NCI-H2171 (cell line): ENCODE results near the gene MED13.
"Not testable (repeated sequence)": the region's sequence is repeated elsewhere in the genome, so short reads cannot be mapped to it uniquely, and the experiment has no call there.

ENCODE experiments used
- DNase-seq: peaks from one replicate; lab custom pipeline; 2025; lab: John Stamatoyannopoulos, UW

Gene MED13

DNA sequence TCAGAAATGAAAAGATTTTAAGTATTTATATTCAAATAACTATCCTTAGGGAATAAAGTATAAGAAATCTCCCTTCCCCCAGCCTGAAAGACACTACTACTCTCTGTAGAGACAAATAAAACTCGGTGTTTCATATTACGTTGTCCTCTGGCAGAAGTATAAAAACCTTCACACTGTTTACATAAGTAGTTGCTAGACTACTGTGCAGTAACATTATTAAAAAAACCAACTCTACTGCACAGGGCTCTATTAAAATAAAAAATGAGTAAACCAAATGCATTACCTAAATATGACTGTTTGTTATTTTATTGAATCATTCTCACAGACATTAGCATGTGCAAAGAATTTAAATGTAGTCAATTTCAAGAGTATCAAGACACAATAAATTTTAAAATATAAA lies 67.4 kb downstream of the MED13 start:
- no peak for DNase-seq

GRCh38 chr17:61996916-61997605 lies 68.0 kb downstream of the MED13 start:
- no peak for DNase-seq

DNA sequence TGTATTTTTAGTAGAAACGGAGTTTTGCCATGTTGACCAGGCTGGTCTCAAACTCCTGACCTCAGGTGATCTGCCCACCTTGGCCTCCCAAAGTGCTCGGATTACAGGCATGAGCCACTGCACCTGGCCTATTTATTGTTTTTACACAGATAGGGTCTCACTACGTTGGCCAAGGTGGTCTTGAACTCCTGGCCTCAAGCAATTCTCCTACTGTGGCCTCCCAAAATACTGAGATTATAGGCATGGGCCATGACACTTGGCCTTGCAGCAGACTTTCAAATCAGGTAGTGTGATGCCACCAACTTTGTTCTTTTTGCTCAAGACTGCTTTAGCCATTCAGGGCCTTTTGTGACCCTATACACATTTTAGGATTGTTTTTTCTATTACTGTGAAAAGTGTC lies 75.6 kb downstream of the MED13 start:
- DNase-seq = no peak

GRCh38 chr17:61986898-61987297 lies 78.2 kb downstream of the MED13 start:
- no peak for DNase-seq

DNA sequence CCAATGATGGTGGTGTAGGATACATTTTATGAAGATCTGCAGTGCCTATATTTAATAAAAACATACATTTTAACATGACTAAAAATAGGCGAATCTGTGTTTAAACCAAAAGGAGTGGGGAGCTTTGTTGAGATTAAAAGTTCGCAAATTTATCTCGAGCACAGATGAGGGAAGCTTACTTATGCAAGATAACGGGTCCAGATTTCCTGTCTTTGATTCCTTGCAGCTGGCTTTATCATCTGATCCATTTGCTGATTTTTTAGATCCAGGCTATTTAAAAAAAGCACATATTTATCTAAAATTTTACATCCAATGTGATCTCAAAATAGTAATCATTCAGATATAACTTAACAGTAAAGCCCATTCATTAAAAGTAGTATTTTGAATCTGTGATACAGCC lies 80.3 kb downstream of the MED13 start:
- no peak for DNase-seq

GRCh38 chr17:61981323-61981722 lies 83.8 kb downstream of the MED13 start:
- DNase-seq = no peak

GRCh38 chr17:61980535-61980934 lies 84.5 kb downstream of the MED13 start:
- no peak for DNase-seq

DNA sequence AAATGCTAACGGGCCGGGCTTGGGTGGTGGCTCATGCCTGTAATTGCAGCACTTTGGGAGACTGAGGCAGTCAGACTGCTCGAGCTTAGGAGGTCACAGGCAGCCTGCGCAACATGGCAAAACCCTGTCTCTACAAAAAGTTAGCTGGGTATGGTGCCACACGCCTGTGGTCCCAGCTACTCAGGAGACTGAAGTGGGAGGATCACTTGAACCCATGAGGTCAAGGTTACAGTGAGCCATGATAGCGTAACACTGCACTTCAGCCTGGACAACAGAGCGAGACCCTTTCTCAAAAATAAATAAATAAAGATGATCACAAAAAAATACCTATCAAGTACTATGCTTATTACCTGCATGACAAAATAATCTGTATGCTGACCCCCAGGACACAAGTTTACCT lies 91.0 kb downstream of the MED13 start:
- DNase-seq = no peak

- no peak for DNase-seq
Observed at GRCh38 chr17:61972311-61972710, 92.8 kb downstream of the MED13 start.

DNA sequence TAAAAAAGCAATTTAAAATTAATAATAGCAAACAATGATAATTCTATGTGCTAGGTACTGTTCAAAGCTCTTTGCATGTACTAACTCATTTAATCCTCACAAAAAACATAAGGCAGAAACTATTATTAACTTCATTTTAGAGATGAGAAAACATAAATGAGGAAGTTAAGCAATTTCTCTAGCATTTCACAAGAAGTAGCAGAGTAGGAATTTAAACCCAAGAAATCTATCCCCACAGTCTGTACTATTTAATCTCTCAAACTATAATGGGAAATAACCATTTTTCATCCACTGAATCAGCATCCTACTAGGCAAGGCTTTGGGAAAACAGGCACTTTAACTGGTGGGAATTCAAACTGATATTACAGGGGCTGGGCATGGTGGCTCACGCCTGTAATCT lies 95.0 kb downstream of the MED13 start:
- DNase-seq = no peak

GRCh38 chr17:61968757-61969156 lies 96.3 kb downstream of the MED13 start:
- DNase-seq = no peak

DNA sequence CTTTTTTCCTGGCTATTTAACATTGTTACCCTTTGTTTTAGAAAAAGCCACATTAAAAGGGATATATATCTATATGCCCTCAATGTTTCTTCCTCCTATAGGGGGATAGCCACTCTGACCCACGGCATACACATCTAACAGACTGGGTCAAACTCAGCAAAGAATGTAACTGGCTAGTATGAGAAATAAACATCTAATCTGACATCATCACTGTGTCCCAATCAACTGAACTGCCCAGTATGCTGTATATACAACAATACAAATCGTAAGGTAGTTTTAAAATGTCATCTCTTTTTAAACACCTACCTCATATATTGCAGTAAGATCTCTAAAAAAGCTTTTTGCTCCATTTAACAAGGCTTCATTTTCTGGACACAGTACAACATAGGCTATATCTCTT lies 97.3 kb downstream of the MED13 start:
- no peak for DNase-seq

- DNase-seq = no peak
Observed at GRCh38 chr17:61966191-61966590, 98.9 kb downstream of the MED13 start.

GRCh38 chr17:61955619-61956018 lies 109.5 kb downstream of the MED13 start:
- no peak for DNase-seq

DNA sequence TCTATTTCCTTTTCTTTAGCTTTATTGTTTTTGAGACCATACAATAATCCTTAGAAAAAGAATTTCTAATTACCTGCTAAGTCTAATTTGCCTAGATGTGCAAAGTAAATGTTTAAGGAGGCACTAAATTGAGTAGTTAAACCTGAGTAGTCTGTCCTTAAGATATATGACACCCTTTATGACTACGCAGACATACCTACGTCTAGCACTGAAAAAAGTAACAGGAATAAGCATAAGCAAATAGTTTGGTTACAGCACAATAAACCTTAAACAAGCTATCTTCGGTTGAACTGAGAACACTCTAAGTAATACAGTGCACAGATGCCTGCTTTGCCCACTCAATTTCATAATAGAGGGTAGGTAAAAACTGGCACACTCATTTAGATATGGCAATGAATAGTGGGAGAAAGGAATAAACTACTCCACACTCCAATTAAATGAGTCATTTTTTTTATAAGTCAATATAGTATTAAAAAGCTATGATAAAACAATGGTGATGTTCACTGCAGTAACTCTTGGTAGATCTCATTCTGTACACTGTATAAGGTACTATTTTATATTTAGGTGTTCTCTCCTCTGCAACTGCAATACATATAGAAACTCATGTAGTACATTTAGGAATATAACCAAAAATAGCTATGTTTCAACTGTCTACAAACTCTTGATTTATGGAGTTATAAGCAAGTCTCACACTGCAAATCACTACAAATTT lies 117.6 kb downstream of the MED13 start:
- no peak for DNase-seq

GRCh38 chr17:61946359-61946758 lies 118.7 kb downstream of the MED13 start:
- no peak for DNase-seq

DNA sequence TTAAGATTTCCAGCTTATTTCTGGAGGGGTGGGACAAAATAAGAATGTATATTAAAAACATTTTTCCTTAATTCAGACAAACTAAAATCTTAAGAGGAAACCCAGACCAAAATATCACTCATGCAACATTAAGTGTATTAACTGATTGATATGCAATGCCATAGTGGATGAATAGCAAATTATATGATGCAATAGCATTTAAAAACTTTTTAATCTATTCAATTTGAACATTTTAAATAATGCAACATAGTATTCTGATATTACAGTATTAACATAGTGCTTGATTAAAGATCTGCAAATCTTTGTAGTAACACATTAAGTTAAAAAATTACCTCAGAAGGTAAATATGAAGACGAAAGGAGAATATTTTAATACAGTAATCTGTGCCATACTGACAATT lies 122.0 kb downstream of the MED13 start:
- no peak for DNase-seq

- DNase-seq = no peak
Observed at GRCh38 chr17:61942085-61942484, 123.0 kb downstream of the MED13 start.

DNA sequence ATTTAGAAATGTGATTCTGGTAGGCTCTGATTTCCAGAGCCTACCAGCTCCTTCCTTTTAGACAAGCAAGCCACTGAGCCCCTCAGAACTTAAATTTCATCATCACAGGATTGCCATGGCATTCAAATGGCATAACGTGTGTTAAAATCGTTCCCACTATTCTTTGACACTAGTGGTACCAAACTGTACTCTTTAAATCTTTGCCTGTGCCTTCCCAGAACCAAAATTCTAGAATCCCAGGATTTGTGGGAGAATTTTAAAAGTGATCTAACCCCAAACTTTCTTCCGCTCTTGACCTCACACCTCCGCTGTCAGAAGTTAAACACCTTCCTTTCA lies 137.0 kb downstream of the MED13 start:
- no peak for DNase-seq

GRCh38 chr17:61927208-61928100 lies 137.6 kb downstream of the MED13 start, which contains the start of gene INTS2:
Gene INTS2 (minus strand): TSS chr17:61927982. CDS start chr17:61926644, 1,338 bp downstream.
- DNase-seq = peak; percentile 85

- no peak for DNase-seq
Observed at GRCh38 chr17:61926826-61927207, 138.3 kb downstream of the MED13 start.

GRCh38 chr17:61915162-61915561 lies 149.9 kb downstream of the MED13 start:
- not testable (repeated sequence) for DNase-seq
